Keratinocyte (primary cell): ENCODE data around the gene LACTB.

Source experiments
- CTCF ChIP-seq, 3 experiments: IDR thresholded peaks in 1 of 3; conservative IDR thresholded peaks in 1 of 3; optimal IDR thresholded peaks in 1 of 3; 2 replicates in 2 of 3; 3 replicates in 1 of 3; pipeline versions ENCODE3 to v1.5.1; 2011; ENCODE audit warnings: low read length in 3 of 3, mild to moderate bottlenecking in 3 of 3, moderate library complexity in 2 of 3, control low read depth in 1 of 3, inconsistent platforms in 1 of 3; ENCODE audit not compliant: insufficient read depth in 2 of 3; ENCODE audit errors: extremely low read depth in 1 of 3
- EZH2 ChIP-seq: IDR thresholded peaks from one replicate; pipeline ENCODE4 v1.6.1; 2012; ENCODE audit warnings: inconsistent platforms, mild to moderate bottlenecking, low read length, moderate library complexity

DNA sequence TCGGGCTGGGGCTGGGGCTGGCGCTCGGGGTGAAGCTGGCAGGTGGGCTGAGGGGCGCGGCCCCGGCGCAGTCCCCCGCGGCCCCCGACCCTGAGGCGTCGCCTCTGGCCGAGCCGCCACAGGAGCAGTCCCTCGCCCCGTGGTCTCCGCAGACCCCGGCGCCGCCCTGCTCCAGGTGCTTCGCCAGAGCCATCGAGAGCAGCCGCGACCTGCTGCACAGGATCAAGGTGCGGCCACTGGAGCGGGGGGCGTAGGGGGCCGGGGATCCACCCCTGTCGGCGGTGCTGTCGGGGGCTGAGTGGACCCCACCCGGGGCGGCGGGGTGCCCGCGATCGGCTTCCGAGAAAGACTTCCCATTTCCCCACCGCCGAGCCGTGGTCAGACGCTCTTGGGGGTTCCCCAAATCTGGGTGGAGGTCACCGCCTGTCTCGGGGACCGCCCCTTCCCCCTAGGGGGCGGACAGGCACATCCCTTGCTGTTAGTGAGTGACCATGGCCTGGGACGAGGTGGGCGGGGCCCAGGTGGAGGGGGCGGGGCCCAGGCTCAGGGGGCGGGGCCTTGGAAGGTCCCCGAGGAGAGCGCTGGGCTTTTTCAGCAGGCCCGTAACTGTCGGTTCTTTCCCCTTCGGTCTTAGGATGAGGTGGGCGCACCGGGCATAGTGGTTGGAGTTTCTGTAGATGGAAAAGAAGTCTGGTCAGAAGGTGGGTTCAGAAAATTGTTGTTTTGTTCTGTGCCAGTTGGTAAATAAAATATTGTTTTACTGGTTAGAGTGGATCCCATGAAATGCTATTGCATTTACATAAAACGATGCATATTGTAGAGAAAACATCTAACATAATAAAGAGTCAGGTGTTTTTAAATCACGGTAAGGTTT, 578 bp downstream of the LACTB start:
- TF ChIP-seq CTCF (optimal IDR thresholded peaks at IDR 0.05 in 1 of 3, IDR thresholded peaks at IDR 0.05 in 1 of 3, conservative IDR thresholded peaks at IDR 0.05 in 1 of 3; ENCODE audit: extremely low read depth in 1 of 3, insufficient read depth in 2 of 3, low read length in 3 of 3) (peak in 1 of 3 experiments; percentile 29), EZH2 (no peak)
